Measurements from ENCODE around the gene LIPK. TPM values are rescaled to one million over a fixed set of nuclear protein-coding genes. Genes with fewer than 3 reads are reported as not detected.

Gene LIPK
- total RNA-seq, 1 donor, result not detected

DNA sequence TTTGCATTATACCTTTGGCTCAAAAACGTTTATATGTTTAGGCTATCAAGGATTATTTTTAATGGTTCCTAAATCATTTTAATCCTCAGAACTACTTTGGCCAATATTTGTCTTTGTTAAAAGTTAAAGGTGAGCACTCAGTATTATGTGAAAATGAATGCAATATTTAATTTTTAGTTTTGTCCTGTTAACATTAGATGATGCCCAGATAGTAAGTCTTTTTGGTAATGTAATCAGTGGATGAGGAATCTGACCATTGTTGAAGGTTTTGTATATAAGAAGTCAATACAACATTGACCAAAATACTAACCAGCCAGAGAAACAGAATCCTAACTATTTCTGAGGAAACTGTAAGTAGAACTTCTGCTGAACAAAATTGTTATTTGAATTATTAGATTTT is 41.9 kb upstream of the LIPK start, which contains the start of gene LIPF:
Gene LIPF, plus strand, starts transcription at position 301 of the 400 bp plus-strand sequence. CDS start 2,856 bp downstream, outside the sequence.
- TF ChIP-seq, protein P1, sequence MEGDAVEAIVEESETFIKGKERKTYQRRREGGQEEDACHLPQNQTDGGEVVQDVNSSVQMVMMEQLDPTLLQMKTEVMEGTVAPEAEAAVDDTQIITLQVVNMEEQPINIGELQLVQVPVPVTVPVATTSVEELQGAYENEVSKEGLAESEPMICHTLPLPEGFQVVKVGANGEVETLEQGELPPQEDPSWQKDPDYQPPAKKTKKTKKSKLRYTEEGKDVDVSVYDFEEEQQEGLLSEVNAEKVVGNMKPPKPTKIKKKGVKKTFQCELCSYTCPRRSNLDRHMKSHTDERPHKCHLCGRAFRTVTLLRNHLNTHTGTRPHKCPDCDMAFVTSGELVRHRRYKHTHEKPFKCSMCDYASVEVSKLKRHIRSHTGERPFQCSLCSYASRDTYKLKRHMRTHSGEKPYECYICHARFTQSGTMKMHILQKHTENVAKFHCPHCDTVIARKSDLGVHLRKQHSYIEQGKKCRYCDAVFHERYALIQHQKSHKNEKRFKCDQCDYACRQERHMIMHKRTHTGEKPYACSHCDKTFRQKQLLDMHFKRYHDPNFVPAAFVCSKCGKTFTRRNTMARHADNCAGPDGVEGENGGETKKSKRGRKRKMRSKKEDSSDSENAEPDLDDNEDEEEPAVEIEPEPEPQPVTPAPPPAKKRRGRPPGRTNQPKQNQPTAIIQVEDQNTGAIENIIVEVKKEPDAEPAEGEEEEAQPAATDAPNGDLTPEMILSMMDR (IDR thresholded peaks at IDR 0.05; ENCODE audit: insufficient read depth, low read length), result no peak
- DNase-seq (ENCODE audit: low read depth), result no peak

DNA sequence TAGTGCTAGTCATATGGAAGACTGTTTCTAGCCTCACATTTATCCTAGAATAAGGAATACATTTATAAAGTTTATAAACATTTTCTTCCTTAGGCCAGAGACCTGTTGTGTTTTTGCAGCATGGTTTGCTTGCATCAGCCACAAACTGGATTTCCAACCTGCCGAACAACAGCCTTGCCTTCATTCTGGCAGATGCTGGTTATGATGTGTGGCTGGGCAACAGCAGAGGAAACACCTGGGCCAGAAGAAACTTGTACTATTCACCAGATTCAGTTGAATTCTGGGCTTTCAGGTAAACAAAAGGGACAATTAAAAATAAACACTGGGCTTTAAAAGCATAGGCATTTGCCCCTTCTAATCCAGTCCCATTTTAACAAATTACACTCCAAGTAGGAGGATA is 37.6 kb upstream of the LIPK start:
- no peak overlapping the region for H3K4me3 ChIP-seq (ENCODE audit: low read depth, low read length)
- TF ChIP-seq, protein P1 (IDR thresholded peaks at IDR 0.05; ENCODE audit: insufficient read depth, low read length), result no peak
- DNase-seq (ENCODE audit: low read depth), result no peak

More for the DNA sequence above, 41.9 kb upstream of the LIPK start, which contains the start of gene LIPF:
- no peak within 1 kb of the TSS for H3K4me3 ChIP-seq (ENCODE audit: low read depth, low read length)

DNA sequence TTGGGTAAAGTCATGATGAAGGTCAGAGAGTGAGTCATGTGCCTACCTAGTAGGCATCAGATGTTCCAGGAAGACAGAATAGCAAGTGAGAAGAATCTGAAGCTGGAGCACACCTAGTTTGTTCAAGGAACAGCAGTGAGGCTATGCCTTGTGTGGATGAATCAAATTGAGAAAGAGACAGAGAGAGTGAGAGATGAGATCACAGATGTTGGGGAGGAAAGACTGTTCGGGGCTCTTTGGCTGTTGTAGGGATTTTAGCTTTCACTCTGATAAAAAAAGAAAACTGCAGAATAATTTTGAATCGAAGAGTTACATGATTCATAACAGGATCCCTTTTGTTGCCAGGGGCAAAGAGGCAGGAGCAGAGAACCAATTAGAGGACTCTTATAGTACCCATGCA is 35.6 kb upstream of the LIPK start:
- TF ChIP-seq, protein P1 (IDR thresholded peaks at IDR 0.05; ENCODE audit: insufficient read depth, low read length), result no peak
- no peak for DNase-seq (ENCODE audit: low read depth)
- no peak overlapping the region for H3K4me3 ChIP-seq (ENCODE audit: low read depth, low read length)

DNA sequence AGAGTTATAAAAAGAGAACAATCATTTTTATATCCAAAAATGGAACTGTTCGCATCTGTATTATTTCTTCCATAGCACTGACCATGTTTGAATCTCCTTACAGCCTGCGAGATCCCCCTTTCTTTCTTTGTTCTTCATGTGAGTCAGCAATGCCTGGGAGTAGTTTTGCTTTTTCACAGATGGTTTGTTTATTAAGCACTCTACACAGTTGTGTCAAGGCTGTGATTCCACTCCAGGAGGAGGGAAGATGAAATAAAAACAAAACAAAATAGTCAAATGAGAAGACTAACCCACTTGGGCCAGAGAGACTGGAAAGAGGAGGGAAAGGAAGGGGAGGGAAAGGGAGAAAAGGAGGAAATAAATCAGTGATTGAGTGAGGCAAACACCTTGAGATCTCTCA is 34.0 kb upstream of the LIPK start:
- H3K4me3 ChIP-seq (ENCODE audit: low read depth, low read length), result no peak overlapping the region
- peak; percentile 26 for DNase-seq (ENCODE audit: low read depth)
- TF ChIP-seq, protein P1 (IDR thresholded peaks at IDR 0.05; ENCODE audit: insufficient read depth, low read length), result no peak

DNA sequence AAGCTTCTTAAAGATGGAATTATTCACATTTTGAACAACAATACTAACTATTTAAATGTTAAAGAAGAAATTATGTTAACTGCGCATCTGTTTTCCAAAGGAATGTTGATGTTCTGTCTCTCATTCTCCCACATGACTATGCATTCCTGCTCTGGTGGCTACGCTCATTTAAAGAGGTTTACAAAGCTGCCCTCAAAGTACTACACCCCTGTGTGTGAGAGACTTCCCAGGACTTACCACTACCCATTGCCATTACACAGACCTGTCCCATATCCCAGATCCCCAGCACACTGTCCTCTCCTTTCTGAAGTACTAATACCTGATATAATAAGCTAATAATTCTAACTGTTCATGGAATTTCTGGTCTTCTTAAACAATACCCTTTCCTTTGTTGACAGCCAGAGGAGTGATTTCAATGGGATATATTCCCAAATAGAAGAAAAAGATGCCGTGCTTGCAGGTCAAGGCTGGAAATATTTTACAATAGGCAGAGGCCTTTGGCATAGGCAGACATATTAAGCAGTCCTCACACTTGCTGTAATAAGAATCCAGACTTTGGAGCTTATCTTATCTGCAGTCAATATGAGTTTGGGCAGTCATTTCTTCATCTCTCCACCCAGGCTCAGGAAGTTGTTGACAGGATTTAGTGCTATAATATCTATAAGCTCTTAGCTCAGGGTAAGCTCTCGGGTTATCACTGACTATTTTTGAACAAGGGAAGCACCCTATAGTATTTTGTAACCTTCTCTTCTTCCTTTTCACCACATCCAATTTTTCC is 29.6 kb upstream of the LIPK start:
- no peak overlapping the region for H3K4me3 ChIP-seq (ENCODE audit: low read depth, low read length)
- TF ChIP-seq, protein P1 (IDR thresholded peaks at IDR 0.05; ENCODE audit: insufficient read depth, low read length), result no peak
- peak; percentile 59 for DNase-seq (ENCODE audit: low read depth)

DNA sequence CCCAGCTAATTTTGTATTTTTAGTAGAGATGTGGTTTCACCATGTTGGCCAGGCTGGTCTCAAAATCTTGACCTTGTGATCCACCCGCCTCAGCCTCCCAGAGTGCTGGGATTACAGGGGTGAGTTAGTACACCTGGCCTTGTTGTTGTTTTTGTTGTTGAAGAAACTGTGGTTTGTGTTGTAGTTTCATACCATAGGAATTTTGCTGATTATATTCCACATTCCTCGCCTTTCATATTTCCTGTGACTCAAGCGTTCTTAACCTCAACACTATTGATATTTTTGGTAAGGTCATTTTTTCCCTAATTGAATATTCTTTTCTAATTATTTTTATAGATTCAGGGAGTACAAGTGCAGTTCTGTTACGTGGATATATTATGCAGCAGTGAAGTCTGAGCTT is 25.1 kb upstream of the LIPK start:
- no peak for DNase-seq (ENCODE audit: low read depth)
- no peak overlapping the region for H3K4me3 ChIP-seq (ENCODE audit: low read depth, low read length)
- TF ChIP-seq, protein P1 (IDR thresholded peaks at IDR 0.05; ENCODE audit: insufficient read depth, low read length), result no peak

Data from fibroblast of the aortic adventitia (primary cell).